HepG2 (cell line): Measurements from ENCODE around the gene ADPRHL1. TPM values are rescaled to one million over a fixed set of nuclear protein-coding genes. Genes with fewer than 3 reads are reported as not detected.

Experiments
- BCL6 ChIP-seq: IDR thresholded peaks from 2 replicates; pipeline ENCODE4 v1.6.1; 2016; ENCODE audit warnings: missing genetic modification reagents, missing compliant biosample characterization
- ETS1 ChIP-seq: sonication (generic); formaldehyde crosslinking; IDR thresholded peaks from 2 replicates; pipeline ENCODE4 v1.4.0; 2020; ENCODE audit warnings: missing genetic modification reagents
- HNF4A ChIP-seq: sonication (generic); formaldehyde crosslinking; IDR thresholded peaks from 2 replicates; pipeline ENCODE4 v1.4.0; 2020; ENCODE audit warnings: missing genetic modification reagents
- KDM4B ChIP-seq: sonication (generic); formaldehyde crosslinking; IDR thresholded peaks from 2 replicates; pipeline ENCODE4 v1.4.0; 2020; ENCODE audit warnings: missing genetic modification reagents
- KLF13 ChIP-seq: sonication (generic); formaldehyde crosslinking; IDR thresholded peaks from 2 replicates; pipeline ENCODE4 v1.4.0; 2020; ENCODE audit warnings: mild to moderate bottlenecking, missing genetic modification reagents
- NFAT5 ChIP-seq: sonication (generic); formaldehyde crosslinking; IDR thresholded peaks from 2 replicates; pipeline ENCODE4 v1.4.0; 2020; ENCODE audit warnings: missing genetic modification reagents
- PHF5A ChIP-seq: IDR thresholded peaks from one replicate; pipeline ENCODE4 v1.6.1; 2018; ENCODE audit warnings: low read depth, missing genetic modification reagents; ENCODE audit not compliant: unreplicated experiment
- YY1 ChIP-seq: IDR thresholded peaks from 2 replicates; pipeline ENCODE4 v1.6.1; 2011; ENCODE audit warnings: low read length, low read depth, moderate library complexity, mild to moderate bottlenecking; ENCODE audit not compliant: insufficient read depth, insufficient replicate concordance
- ZGPAT ChIP-seq: IDR thresholded peaks from 2 replicates; pipeline ENCODE4 v1.6.1; 2016; ENCODE audit warnings: mild to moderate bottlenecking
- ZKSCAN5 ChIP-seq: sonication (generic); formaldehyde crosslinking; IDR thresholded peaks from 2 replicates; pipeline ENCODE4 v1.5.1; 2020; ENCODE audit warnings: mild to moderate bottlenecking, missing genetic modification reagents
- ZNF292 ChIP-seq: sonication (generic); formaldehyde crosslinking; IDR thresholded peaks from 2 replicates; pipeline ENCODE4 v1.8.1; 2022; ENCODE audit warnings: mild to moderate bottlenecking, low read depth, missing genetic modification reagents, borderline replicate concordance
- ZNF296 ChIP-seq: sonication (generic); formaldehyde crosslinking; conservative IDR thresholded peaks from 2 replicates; pipeline ENCODE4 v1.5.0; 2020; ENCODE audit warnings: mild to moderate bottlenecking, missing genetic modification reagents
- ZNF512 ChIP-seq: sonication (generic); formaldehyde crosslinking; IDR thresholded peaks from 2 replicates; pipeline ENCODE4 v1.4.0; 2020; ENCODE audit warnings: mild to moderate bottlenecking, missing genetic modification reagents
- ZNF512B ChIP-seq: sonication (generic); formaldehyde crosslinking; IDR thresholded peaks from 2 replicates; pipeline ENCODE4 v1.5.1; 2020; ENCODE audit warnings: missing genetic modification reagents, mild to moderate bottlenecking, borderline replicate concordance
- ZNF816 ChIP-seq: sonication (generic); formaldehyde crosslinking; IDR thresholded peaks from 2 replicates; pipeline ENCODE4 v1.8.0; 2022; ENCODE audit warnings: missing genetic modification reagents, mild to moderate bottlenecking, borderline replicate concordance
- polyA plus RNA-seq, 8 experiments: library from polyadenylated mRNA; depleted of rRNA in 3 of 8; stranded (reverse) in 7 of 8; unstranded in 1 of 8; fragments of >200 nt; fragmentation: Illumina TruSeq in 4 of 8; extraction: Trizol in 4 of 8; gene quantifications; 2 replicates each; pipeline versions ENCODE4 v1.2.1 to v1.2.3, GENCODE V29; 2011 to 2016; ENCODE audit warnings: low read depth in 4 of 8, missing spikeins in 1 of 8, mixed read lengths in 1 of 8; ENCODE audit not compliant: insufficient read depth in 1 of 8
- total RNA-seq, 5 experiments: library from RNA; depleted of rRNA; stranded (reverse); fragments of >200 nt; fragmentation: Illumina TruSeq; extraction: Trizol; gene quantifications; 2 replicates each; pipeline ENCODE4 v1.2.3, GENCODE V29; 2016; ENCODE audit warnings: low read depth in 1 of 5

The ADPRHL1 gene
- total and polyA plus RNA-seq, 2 of the 13 experiments (the other 11 are each of a cell fraction or from before 2014, with no cell fraction given) = 0.34 to 0.40 TPM

- TF ChIP-seq ZGPAT = 0 out of 2 replicates have a peak, but pooled peaks have one; percentile 12
- TF ChIP-seq ZNF292 (CRISPR knock-in tag) = 0 out of 2 replicates have a peak, but pooled peaks have one; percentile 32
- peak; percentile 71; the same call in 1 of the 2 replicates for TF ChIP-seq ZNF512 (CRISPR knock-in tag)
- 0 out of 2 replicates have a peak, but pooled peaks have one; percentile 16 for TF ChIP-seq ZNF296 (CRISPR knock-in tag)
- no peak for TF ChIP-seq KDM4B (CRISPR knock-in tag)
- no peak for TF ChIP-seq ETS1 (CRISPR knock-in tag)
- TF ChIP-seq ZKSCAN5 = no peak
- no peak for TF ChIP-seq PHF5A (CRISPR knock-in tag)
- 0 out of 2 replicates have a peak, but pooled peaks have one; percentile 1 for TF ChIP-seq KLF13 (CRISPR knock-in tag)
- no peak for TF ChIP-seq HNF4A
- peak; percentile 25 for TF ChIP-seq YY1
- no peak for TF ChIP-seq NFAT5 (CRISPR knock-in tag)
- TF ChIP-seq ZNF512B (CRISPR knock-in tag) = 0 out of 2 replicates have a peak, but pooled peaks have one; percentile 74
- TF ChIP-seq BCL6 = no peak
- TF ChIP-seq ZNF816 (CRISPR knock-in tag) = 0 out of 2 replicates have a peak, but pooled peaks have one; percentile 41
Observed at GRCh38 chr13:113491418-113491883, 38.2 kb upstream of the ADPRHL1 start (continued).
